Measurements from ENCODE around the gene TRAF6. TPM values are rescaled to one million over a fixed set of nuclear protein-coding genes. Genes with fewer than 3 reads are reported as not detected.

The TRAF6 gene
- total RNA-seq, 1 donor from 2014 or later, result 15.9 TPM

- Histone ChIP-seq H3K36me3 (ENCODE audit: control insufficient read depth, insufficient read depth, low read length) (no peaks in the 10 kb centered on the region), H3K4me3 (ENCODE audit: low read depth, low read length) (no peak overlapping the region), H3K27me3 (ENCODE audit: control insufficient read depth, insufficient read depth, low read length) (no peaks in the 10 kb centered on the region)
- TF ChIP-seq, protein P1, sequence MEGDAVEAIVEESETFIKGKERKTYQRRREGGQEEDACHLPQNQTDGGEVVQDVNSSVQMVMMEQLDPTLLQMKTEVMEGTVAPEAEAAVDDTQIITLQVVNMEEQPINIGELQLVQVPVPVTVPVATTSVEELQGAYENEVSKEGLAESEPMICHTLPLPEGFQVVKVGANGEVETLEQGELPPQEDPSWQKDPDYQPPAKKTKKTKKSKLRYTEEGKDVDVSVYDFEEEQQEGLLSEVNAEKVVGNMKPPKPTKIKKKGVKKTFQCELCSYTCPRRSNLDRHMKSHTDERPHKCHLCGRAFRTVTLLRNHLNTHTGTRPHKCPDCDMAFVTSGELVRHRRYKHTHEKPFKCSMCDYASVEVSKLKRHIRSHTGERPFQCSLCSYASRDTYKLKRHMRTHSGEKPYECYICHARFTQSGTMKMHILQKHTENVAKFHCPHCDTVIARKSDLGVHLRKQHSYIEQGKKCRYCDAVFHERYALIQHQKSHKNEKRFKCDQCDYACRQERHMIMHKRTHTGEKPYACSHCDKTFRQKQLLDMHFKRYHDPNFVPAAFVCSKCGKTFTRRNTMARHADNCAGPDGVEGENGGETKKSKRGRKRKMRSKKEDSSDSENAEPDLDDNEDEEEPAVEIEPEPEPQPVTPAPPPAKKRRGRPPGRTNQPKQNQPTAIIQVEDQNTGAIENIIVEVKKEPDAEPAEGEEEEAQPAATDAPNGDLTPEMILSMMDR (IDR thresholded peaks at IDR 0.05; ENCODE audit: insufficient read depth, low read length, poor library complexity, severe bottlenecking), result no peak
- no peak for DNase-seq (ENCODE audit: low read depth)
These were observed 66.4 kb downstream of the TRAF6 start for GRCh38 chr11:36443661-36444060.

DNA sequence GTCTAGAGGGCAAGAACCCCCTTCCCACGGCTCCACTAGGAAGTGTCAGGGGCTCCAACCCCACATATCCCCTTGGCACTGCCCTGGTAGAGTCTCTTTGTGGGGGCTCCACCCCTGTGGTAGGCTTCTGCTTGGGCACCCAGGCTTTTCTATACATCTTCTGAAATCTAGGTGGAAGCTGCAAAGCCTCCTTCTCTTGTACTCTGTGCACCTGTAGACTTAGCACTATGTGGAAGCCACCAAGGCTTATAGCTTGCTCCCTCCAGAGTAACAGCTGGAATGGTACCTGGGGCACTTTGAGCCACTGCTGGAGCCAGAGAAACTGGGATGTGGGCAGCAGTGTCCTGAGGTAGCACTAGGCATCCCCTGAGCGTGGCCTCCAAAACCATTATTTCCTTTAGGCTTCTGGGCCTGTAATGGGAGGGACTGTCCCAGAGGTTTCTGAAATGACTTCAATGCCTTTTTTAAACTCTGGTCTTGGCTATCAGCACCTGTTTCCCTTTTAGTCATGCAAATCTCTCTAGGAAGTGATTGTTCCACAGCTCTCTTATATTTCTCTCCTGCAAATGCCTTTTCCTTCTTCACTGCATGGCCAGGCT lies 68.4 kb downstream of the TRAF6 start:
- no peaks in the 10 kb centered on the region for H3K27me3 ChIP-seq (ENCODE audit: control insufficient read depth, insufficient read depth, low read length)
- H3K36me3 ChIP-seq (ENCODE audit: control insufficient read depth, insufficient read depth, low read length), result no peaks in the 10 kb centered on the region
- TF ChIP-seq, protein P1 (IDR thresholded peaks at IDR 0.05; ENCODE audit: insufficient read depth, low read length, poor library complexity, severe bottlenecking), result no peak

DNA sequence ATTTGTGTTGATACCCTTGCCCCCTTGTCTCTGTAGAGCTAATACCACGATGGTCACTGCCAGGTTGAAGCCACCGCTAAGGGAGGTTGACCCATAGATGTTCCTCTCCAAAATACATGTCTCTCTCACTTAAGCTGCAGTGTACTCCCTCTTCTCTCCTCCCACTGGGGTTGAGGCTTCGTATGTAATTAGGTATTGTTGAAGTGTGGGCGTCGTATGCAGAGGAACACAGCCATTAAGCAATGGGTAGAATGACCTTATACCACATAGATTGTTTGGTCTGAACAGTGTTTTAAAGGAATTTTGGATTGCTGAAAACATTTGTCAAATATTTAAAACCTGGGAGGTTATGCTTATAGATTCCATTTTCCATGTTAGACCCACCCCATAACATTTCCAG lies 71.9 kb downstream of the TRAF6 start:
- TF ChIP-seq, protein P1 (IDR thresholded peaks at IDR 0.05; ENCODE audit: insufficient read depth, low read length, poor library complexity, severe bottlenecking), result no peak
- Histone ChIP-seq H3K27me3 (ENCODE audit: control insufficient read depth, insufficient read depth, low read length) (no peaks in the 10 kb centered on the region), H3K36me3 (ENCODE audit: control insufficient read depth, insufficient read depth, low read length) (peaks cover 2% of the 10 kb centered on the region), H3K4me3 (ENCODE audit: low read depth, low read length) (no peak overlapping the region)
- DNase-seq (ENCODE audit: low read depth), result no peak

More for the DNA sequence above, 68.4 kb downstream of the TRAF6 start:
- no peak overlapping the region for H3K4me3 ChIP-seq (ENCODE audit: low read depth, low read length)
- DNase-seq (ENCODE audit: low read depth), result no peak

DNA sequence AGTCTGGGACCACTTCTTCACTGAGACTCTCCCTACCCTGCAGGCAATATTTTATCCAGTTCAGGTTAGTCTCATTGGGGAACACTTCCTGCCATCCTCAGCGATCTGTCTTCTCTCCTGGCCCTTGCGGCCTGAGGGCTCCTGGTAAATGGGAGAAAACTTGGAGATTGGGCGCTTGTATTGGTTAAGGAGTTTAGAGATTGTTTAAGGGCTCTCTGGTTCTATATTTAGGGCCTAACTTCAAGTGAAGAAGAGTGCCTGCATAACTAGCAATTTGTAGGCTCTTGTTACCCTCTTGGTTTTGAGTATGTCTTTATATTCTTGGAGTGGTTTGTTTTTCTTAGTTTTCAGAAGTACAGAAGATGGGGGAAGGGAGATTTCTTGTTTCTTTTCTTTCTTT lies 72.7 kb downstream of the TRAF6 start:
- no peaks in the 10 kb centered on the region for H3K27me3 ChIP-seq (ENCODE audit: control insufficient read depth, insufficient read depth, low read length)
- H3K36me3 ChIP-seq (ENCODE audit: control insufficient read depth, insufficient read depth, low read length), result peaks cover 2% of the 10 kb centered on the region
- H3K4me3 ChIP-seq (ENCODE audit: low read depth, low read length), result no peak overlapping the region
- no peak for DNase-seq (ENCODE audit: low read depth)
- TF ChIP-seq, protein P1 (IDR thresholded peaks at IDR 0.05; ENCODE audit: insufficient read depth, low read length, poor library complexity, severe bottlenecking), result no peak

Other genes starting within 250 kb of the TRAF6 start
- gene COMMD9, start 220.8 kb downstream of the TRAF6 start, total RNA-seq, result 65.1 and 69.6 TPM in 2 replicates
- 15.9 and 27.0 TPM in 2 replicates for gene PRR5L, start 214.0 kb downstream of the TRAF6 start, total RNA-seq
- gene RAG1, start 57.7 kb upstream of the TRAF6 start, total RNA-seq, result 2.4 and 2.5 TPM in 2 replicates
- gene IFTAP, start 84.2 kb upstream of the TRAF6 start, total RNA-seq, result 20.1 and 30.9 TPM in 2 replicates
- gene RAG2, start 88.0 kb upstream of the TRAF6 start, total RNA-seq, result not detected in 2 replicates

All from kidney epithelial cell (primary cell).